RCC 7860 (cell line): ENCODE measurements around the gene PAPSS1.
A peak's percentile ranks its signal among the peaks of the same experiment; 100 is the strongest.
"Not testable (repeated sequence)": the region's sequence is repeated elsewhere in the genome, so short reads cannot be mapped to it uniquely, and the experiment has no call there.

Source experiments
- DNase-seq: peaks from one replicate; pipeline ENCODE4 v3.0.0-alpha.2; 2015; ENCODE audit warnings: low spot score
- FAIRE-seq: peaks from 2 replicates; lab custom pipeline; 2012; peaks lifted over from hg19 to GRCh38; lab: Jason Lieb, UNC

Gene PAPSS1

DNA sequence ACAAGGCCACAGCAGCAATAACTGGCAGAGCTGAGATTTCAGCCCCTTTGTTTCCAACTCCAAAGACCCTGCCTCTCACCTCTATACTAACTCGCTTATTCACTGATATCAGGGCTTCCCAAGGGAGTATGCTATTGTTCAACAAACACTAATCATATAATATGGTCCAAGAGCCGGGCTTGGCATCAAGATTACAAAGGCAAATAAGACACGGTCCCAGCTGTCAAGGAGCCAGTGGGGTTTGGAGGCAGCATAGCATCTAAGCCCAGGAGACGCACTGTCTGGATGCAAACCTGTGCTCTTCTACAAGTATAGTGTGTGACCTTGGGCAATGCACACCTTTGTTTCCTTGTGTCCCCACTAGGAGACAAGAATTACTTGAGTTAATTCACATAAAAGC is 28.7 kb downstream of the PAPSS1 start:
- DNase-seq (no peak), FAIRE-seq (no peak)

DNA sequence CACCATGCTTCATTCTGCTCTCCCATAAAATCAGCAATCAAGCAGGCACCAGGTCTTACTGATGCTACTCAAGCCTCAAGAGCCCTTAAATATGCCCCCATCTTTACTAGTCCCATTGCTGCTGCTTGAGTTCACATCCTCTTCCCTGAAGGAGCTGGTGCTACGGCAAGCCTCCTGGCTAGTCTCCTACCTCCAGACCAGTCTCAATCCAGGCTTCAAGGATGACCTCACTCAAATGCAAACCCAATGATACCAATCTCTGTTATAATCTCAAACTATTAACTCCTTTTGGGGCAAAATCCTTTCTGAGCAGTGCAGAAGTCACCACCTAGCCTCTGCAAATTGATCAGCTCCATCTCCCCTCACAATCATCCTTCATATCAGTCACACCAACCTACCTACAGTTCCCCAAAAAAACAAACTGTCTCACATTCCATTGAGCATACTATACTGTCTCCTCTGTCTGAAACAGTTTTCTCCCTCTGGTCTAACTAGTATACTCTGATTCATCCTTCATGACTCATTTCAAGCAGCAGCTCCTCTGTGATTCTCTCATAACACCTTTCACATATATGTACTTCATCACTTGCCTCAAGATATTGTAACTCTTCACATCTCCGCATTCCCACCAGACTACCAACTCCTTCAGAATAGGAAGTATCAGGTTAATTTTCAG is 30.0 kb downstream of the PAPSS1 start:
- DNase-seq (peak; percentile 74), FAIRE-seq (peak; percentile 79)

GRCh38 chr4:107688421-107688820 is 31.6 kb downstream of the PAPSS1 start:
- FAIRE-seq (no peak), DNase-seq (no peak)

DNA sequence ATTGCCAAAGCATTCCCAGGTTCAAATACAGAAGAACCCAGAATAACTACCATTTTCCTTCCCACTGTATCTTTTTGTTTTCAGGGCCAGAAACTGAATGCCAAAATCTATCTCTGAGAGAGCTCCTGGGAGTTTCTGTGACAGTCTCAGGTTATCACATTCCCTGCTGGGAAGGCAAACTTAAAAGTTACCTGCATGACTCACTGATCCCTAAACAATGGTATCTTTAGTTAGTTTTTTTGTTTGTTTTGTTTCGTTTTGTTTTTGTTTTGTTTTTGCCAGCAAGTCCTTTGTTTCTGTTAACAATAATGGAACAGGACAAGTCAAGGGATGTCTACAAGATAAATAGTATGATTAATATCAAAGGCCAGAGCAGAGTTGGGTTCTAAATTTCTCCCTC is 34.3 kb downstream of the PAPSS1 start:
- FAIRE-seq (no peak), DNase-seq (no peak)

DNA sequence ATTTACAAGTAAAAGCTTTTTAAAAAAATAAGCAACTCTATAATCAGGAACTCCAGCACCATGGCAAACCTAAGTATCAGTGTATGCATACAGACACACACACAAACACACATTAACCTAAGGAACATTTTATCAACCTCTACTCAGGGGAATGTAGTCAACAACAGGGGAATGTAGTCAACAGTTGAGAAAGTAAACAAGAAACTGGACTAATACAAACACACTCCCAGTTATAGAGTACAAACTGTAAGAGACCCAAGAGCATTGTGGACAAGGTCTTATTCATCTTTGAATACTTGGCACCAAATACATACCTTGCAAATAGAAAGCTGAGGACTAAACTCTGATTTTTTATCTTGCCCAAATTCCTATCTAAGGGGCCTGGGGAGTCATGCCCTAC is 36.2 kb downstream of the PAPSS1 start:
- DNase-seq (no peak), FAIRE-seq (no peak)

DNA sequence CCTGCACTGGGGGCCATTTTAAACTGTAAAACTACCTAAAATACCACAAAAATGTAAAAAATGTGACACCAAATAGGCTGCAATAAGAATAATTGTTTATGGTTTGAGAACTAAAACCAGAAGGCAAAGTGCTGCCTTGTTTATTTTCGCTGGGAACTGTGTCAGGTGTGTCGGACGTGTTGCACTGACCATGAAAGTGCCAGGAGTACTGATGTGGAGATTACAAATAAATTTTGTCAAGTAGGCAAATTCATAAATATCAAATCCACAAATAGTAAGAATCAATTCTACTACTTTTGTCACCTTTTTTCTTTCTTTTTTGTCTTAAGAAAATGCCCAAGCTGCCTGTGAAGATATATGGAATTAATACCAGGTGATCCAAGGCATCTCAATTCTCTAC is 37.7 kb downstream of the PAPSS1 start:
- DNase-seq = no peak
- FAIRE-seq = no peak

DNA sequence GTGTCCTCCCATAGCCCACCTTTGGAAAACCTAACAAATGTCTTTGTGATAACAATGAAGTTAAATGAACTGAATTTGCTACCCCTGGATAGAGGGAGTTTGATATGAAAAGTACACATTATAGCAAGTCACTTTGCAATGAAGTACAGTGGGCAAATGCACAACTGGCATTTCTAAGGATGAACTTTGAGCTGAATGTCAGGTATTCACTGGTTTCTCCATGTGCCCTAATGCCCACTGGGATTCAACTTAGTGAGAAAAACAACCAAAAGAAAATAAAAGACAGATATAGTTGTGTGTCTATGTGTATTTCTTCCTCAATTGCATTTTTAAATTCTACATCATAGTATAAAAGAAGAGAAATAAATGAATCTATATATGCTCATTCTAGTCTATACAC is 51.0 kb downstream of the PAPSS1 start:
- DNase-seq (no peak), FAIRE-seq (no peak)

GRCh38 chr4:107666134-107666533 is 53.9 kb downstream of the PAPSS1 start:
- no peak for FAIRE-seq
- no peak for DNase-seq

DNA sequence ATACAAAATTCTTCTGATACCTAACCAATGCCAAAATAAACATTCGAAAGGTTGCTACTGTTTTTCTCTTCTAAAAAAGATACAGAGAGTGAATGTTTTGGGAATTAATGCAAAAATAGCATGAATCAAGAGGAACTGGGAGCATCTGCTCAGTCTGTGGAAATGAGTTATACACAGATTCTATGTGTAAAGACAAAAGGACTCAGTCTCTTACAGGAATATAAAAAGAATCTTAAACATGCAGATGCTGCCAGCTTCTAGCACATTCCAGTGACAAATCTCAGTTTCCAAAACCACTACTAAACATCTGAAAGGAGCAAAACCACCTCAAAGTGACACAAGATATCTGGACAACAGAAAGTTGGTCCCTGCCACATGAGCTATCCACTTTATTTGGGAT is 55.0 kb downstream of the PAPSS1 start:
- FAIRE-seq = no peak

DNA sequence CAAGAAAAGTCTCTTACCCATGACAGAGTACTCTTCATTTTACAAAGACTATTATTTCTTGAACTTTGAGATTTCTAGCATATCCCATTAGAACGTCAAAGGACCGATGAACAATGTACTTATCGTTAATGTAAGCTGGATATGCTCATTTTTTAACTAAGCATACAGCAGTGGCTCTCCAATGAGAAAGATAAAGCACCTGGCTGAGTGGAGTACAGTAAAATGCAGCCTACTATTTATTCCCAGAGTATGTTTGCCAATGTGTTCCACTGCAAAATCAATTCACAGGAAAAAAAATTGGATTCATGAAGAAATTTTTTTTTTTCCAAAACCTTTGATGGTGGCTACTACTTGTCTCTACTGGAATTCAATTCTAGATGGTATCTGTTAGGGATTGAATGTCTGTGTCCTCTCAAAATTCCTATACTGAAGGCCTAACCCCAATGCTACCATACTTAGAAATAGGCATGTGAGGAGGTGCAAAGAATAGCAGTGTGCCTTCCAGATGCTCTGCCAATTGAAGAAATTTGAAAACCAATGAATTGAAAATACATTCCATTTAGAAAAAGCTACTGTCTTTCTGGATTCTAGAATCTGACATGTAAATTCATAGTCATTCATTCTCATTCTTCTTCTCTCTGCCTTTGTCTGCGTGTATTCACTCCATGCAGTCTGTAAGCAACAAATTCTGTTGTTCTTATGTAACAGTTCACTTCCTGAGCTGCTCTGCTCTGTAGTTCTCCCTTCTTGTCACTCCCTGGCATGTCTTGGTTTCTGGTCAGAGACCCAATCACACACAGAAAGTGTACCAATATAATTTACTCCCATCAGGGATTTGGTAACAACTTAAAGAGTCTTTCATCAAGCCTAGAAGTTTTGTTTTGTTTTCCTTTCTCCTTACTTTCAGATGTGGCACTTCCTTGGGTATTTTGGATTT is 61.4 kb downstream of the PAPSS1 start:
- DNase-seq = no peak
- FAIRE-seq = no peak

More for the DNA sequence above, 55.0 kb downstream of the PAPSS1 start:
- DNase-seq = no peak

GRCh38 chr4:107655289-107655688 is 64.7 kb downstream of the PAPSS1 start:
- no peak for DNase-seq
- no peak for FAIRE-seq

- FAIRE-seq (no peak), DNase-seq (no peak)
Measured at GRCh38 chr4:107654694-107655093, 65.3 kb downstream of the PAPSS1 start.

DNA sequence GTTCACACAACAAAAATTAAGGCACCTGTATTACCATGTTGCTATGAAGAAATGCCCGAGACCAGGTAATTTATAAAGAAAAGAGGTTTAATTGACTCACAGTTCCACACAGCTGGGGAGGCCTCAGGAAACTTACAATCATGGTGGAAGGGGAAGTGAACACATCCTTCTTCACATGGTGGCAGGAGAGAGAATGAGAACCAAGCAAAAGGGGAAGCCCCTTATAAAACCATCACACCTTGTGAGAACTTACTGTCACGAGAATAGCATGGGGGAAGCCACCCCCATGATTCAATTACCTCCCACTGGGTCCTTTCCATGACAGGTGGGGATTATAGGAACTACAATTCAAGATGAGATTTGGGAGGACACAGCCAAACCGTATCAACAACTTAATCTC is 68.6 kb downstream of the PAPSS1 start:
- DNase-seq, FAIRE-seq: not testable (repeated sequence)

DNA sequence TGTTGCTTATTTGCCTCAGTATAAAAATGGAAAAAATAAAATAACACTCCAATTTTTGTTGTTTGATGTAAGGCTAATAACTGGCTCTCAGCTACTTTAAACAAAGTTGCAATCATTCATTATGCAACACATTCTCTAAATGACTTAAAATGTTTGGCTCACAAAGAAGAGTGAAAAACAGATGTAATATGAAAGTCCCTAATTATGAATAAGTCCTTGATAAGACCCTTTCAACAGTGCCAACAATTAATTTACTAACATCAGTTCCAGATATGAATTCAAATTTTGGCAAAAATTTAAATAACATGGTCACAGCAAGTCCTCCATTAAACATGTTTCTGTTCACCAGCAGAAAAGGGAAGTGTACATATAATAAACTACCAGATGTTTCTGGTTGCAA is 69.8 kb downstream of the PAPSS1 start:
- DNase-seq = no peak
- FAIRE-seq = no peak

DNA sequence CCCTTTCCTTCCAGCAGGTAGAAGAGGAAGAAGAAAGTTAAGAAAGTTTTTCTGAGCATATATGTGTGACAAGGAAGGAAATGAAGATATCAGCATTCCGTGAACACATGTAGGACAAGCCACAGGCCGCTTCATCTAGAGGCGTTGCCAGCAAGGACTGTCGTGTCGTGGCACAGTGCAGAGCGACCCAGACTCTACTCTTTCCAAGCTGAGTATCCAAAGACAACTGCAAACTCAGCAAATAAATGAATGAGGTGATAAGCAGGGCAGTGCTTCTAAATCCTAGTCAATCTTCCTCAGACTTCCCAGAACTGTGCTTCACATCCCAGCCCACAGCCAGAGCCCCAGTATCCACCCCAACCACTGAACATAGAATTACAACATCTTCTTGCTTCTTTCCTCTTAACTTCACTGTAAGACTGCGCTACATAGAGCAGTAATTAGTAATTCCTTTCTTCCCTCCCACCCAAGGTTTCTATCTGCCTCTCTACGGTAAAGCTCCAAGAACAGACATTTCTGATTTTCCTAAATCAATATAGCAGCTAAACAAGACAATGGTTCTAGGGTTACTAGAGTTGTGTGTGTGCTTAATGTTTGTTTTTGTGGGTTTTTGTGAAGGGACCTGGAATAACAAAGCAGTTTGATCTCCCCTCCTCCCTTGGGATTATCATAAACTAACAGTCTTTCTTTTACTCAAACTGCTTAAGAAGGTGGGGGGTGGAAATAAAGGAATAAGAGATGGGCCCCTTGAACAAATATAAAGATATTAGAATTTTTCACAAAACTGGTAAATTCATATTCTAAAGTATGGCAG is 71.6 kb downstream of the PAPSS1 start:
- no peak for FAIRE-seq

GRCh38 chr4:107647591-107647990 is 72.4 kb downstream of the PAPSS1 start:
- DNase-seq (no peak), FAIRE-seq (no peak)

More for the DNA sequence above, 71.6 kb downstream of the PAPSS1 start:
- no peak for DNase-seq

DNA sequence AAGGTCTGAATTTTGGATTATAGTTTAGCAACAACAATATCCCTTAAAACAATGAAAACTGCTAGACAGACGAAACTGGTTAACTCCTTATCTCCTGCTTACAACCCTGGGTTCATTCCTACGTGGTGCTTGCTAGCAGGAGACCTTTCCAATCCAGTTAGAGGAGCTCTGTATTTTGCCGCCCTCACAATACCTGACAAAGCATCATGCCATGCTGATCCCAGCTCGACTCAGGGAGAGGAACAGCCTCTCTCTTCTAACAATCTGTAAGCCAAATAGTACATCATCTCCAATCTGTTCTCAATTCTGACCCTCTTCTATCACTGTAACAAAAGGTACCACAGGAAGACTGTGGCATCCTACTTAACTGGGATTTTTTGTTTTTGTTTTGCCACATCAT is 74.4 kb downstream of the PAPSS1 start:
- FAIRE-seq = no peak
- no peak for DNase-seq

DNA sequence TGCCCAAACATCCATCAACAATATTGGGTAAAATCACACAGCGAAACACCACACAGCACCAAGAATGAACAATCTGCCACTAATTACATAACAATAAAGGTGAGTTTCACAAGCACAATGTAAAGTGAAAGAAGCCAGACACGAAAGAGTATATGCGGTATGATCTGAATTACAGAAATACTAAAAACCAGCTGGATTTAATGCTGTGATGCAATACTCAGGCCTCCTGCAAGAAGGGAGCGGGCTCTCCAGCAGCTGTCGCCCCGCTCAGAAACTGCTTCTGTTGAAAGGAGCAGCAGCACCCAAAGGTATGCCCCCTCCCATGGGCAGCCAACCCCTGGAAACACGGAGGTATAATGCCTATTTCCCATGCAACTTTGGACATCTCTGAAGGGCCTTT is 77.0 kb downstream of the PAPSS1 start:
- FAIRE-seq = no peak
- no peak for DNase-seq

GRCh38 chr4:107640878-107641277 is 79.2 kb downstream of the PAPSS1 start:
- FAIRE-seq (no peak), DNase-seq (no peak)

GRCh38 chr4:107640197-107640596 is 79.8 kb downstream of the PAPSS1 start:
- DNase-seq (no peak), FAIRE-seq (no peak)

GRCh38 chr4:107635735-107636134 is 84.3 kb downstream of the PAPSS1 start:
- no peak for FAIRE-seq
- no peak for DNase-seq
